Skeletal muscle tissue (tissue), 4 donors: ENCODE data around the gene FANCD2. TPM values are rescaled to one million over a fixed set of nuclear protein-coding genes. Genes with fewer than 3 reads are reported as not detected.
"Not testable (repeated sequence)": the region's sequence is repeated elsewhere in the genome, so short reads cannot be mapped to it uniquely, and the experiment has no call there.

Experiments
- H3K27ac ChIP-seq: one replicate; pipeline ENCODE4 v1.7.0; 2013; ENCODE audit warnings: mild to moderate bottlenecking, low read depth, low read length, inconsistent platforms
- H3K27me3 ChIP-seq, 3 donors: one replicate each; pipeline ENCODE4 v1.7.0; 2013; ENCODE audit warnings: low read length in 3 of 3; ENCODE audit not compliant: control insufficient read depth in 3 of 3, insufficient read depth in 3 of 3
- H3K36me3 ChIP-seq, 3 donors: one replicate each; pipeline ENCODE4 v1.7.0; 2013; ENCODE audit warnings: low read length in 3 of 3; ENCODE audit not compliant: control insufficient read depth in 3 of 3, insufficient read depth in 3 of 3
- H3K4me1 ChIP-seq, 3 donors: one replicate each; pipeline ENCODE4 v1.7.0; 2013; ENCODE audit warnings: low read length in 3 of 3, mild to moderate bottlenecking in 3 of 3; ENCODE audit not compliant: control insufficient read depth in 3 of 3, insufficient read depth in 3 of 3
- H3K4me3 ChIP-seq, 3 donors: one replicate each; pipeline ENCODE4 v1.7.0; 2013; ENCODE audit warnings: low read length in 3 of 3
- H3K9ac ChIP-seq, 3 donors: one replicate each; pipeline ENCODE4 v1.7.0; 2013; ENCODE audit warnings: low read length in 3 of 3, mild to moderate bottlenecking in 3 of 3, moderate library complexity in 2 of 3, low read depth in 1 of 3
- H3K9me3 ChIP-seq, 3 donors: one replicate each; pipeline ENCODE4 v1.7.0; 2013; ENCODE audit warnings: low read length in 3 of 3; ENCODE audit not compliant: control insufficient read depth in 3 of 3
- total RNA-seq: library from RNA; depleted of rRNA; stranded (reverse); fragments of >200 nt; gene quantifications from one replicate; pipeline ENCODE4 v1.2.3, GENCODE V29; 2014
- donor health status: Osteomylitis.

Gene FANCD2
- total RNA-seq, 1 donor from 2014 or later = 11.5 TPM

DNA sequence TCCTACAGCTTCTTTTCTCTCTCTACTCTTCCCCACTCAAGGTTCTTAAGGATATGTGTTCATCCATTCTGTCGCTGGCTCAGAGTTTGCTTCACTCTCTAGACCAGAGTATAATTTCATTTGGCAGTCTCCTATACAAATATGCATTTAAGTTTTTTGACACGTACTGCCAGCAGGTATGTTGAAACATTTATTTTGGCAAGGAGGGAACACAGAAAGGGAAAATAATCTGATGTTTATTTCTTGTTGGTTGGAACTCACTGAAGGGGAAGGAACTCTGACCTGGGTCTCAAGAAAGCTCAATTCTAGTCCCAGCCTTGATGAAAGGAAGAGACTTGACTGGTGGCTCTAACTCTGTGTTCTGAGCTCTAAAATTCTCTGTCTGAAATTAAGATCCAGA is 21.6 kb downstream of the FANCD2 start:
- Histone ChIP-seq H3K27ac (no peak overlapping the region), H3K27me3 (no peaks in the 10 kb centered on the region), H3K4me3 (no peak overlapping the region), H3K36me3 (no peaks in the 10 kb centered on the region), H3K9ac (no peak overlapping the region), H3K9me3 (no peaks in the 10 kb centered on the region), H3K4me1 (no peaks in the 10 kb centered on the region)

- H3K9ac ChIP-seq, H3K4me3 ChIP-seq, H3K27me3 ChIP-seq, H3K36me3 ChIP-seq, H3K27ac ChIP-seq, H3K4me1 ChIP-seq, H3K9me3 ChIP-seq: not testable (repeated sequence)
These were observed 26.8 kb downstream of the FANCD2 start for GRCh38 chr3:10053054-10053453.

DNA sequence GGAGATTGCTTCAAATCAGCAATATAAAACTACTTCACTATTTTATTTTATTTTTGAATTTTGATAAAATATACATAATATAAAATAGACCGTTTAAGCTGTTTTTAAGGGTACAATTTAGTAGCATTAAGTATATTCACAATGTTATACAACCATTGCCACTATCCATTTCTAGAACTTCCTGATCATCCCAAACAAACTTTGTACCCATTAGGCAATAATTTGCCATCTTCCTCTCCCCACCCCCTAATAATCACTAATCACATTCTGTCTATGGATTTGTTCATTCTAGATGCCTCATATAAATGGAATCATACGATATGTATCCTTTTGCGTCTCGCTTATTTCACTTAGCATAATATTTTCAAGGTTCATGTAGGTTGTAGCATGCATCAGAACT is 28.9 kb downstream of the FANCD2 start:
- no peaks in the 10 kb centered on the region for H3K27me3 ChIP-seq
- no peak overlapping the region for H3K9ac ChIP-seq
- H3K36me3 ChIP-seq = no peaks in the 10 kb centered on the region
- H3K27ac ChIP-seq = no peak overlapping the region
- no peak overlapping the region for H3K4me3 ChIP-seq
- H3K9me3 ChIP-seq = no peaks in the 10 kb centered on the region
- no peaks in the 10 kb centered on the region for H3K4me1 ChIP-seq

DNA sequence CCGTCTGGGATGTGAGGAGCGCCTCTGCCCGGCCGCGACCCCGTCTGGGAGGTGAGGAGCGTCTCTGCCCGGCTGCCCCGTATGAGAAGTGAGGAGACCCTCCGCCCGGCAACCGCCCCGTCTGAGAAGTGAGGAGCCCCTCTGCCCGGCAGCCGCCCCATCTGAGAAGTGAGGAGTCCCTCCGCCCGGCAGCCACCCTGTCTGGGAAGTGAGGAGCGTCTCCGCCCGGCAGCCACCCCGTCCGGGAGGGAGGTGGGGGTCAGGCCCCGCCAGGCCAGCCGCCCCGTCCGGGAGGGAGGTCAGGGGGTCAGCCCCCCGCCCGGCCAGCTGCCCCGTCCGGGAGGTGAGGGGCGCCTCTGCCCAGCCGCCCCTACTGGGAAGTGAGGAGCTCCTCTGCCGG is 43.8 kb downstream of the FANCD2 start:
- not testable (repeated sequence) for H3K36me3 ChIP-seq, H3K4me3 ChIP-seq, H3K9me3 ChIP-seq, H3K4me1 ChIP-seq, H3K27ac ChIP-seq, H3K27me3 ChIP-seq, H3K9ac ChIP-seq

DNA sequence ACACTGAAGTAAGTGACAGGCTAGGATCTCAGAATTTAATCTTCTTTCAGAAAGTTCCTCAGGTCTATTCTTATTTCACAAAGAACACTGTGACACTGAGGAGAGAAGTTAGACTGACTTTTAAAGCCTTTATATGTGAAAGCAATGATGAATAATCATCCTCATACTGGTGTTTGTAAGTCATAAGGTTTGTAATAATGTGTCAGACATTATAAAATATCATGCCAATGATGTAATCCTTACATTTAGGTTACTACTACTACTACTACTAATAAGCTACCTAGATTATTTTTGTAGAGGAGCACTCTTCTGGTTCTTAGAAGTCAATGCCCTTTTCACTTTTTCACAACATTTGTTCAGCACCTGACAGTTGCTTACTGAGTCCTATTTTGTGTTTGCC is 48.4 kb downstream of the FANCD2 start:
- Histone ChIP-seq H3K9ac (no peak overlapping the region), H3K27me3 (no peaks in the 10 kb centered on the region), H3K4me3 (no peak overlapping the region), H3K9me3 (no peaks in the 10 kb centered on the region), H3K36me3 (no peaks in the 10 kb centered on the region), H3K27ac (no peak overlapping the region), H3K4me1 (no peaks in the 10 kb centered on the region)

DNA sequence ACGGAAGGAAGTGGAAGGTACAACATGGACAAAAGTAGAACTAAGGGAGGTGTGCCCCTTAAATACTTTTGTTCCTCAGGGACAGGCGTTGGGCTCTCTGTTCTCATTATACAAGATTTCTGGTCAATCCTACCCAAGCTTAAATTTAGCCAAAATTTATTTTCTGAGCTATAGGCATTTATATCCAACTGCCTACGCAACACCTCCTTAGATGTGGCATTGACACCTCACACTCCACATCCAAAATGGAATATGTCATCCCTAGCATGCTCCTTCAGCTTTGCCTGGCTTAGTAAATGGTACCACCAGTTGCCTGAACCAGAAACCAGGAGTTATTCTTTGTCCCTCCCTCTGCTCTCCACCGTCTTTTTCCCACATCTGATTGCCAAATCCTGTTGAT is 55.6 kb downstream of the FANCD2 start:
- no peaks in the 10 kb centered on the region for H3K36me3 ChIP-seq
- H3K4me3 ChIP-seq = no peak overlapping the region
- H3K27ac ChIP-seq = no peak overlapping the region
- no peaks in the 10 kb centered on the region for H3K4me1 ChIP-seq
- no peaks in the 10 kb centered on the region for H3K9me3 ChIP-seq
- no peaks in the 10 kb centered on the region for H3K27me3 ChIP-seq
- H3K9ac ChIP-seq = no peak overlapping the region

DNA sequence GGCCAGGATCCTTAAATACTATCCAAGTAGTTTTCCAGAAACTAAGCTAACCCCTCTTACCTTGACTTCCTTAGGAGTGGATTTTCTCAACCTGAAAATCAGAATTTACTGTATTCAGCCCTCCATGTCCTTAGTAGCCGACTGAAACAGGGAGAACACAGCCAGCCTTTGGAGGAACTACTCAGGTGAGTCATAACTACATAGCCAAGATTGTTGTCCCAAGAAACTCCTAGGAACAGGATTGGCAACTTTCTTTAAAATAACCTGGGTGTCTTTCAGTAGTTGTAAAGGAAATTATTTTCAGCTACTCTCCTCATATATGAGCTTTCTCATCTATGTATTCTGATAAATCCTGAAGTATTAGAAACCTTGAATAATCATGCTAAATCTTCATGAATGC is 59.5 kb downstream of the FANCD2 start:
- Histone ChIP-seq H3K4me3 (no peak overlapping the region), H3K36me3 (no peaks in the 10 kb centered on the region), H3K27ac (no peak overlapping the region), H3K9me3 (no peaks in the 10 kb centered on the region), H3K9ac (no peak overlapping the region), H3K27me3 (no peaks in the 10 kb centered on the region), H3K4me1 (no peaks in the 10 kb centered on the region)

- Histone ChIP-seq H3K27ac (no peak overlapping the region), H3K36me3 (peaks cover 0 to under 1% (median 0%) of the 10 kb centered on the region in 3 donors), H3K27me3 (no peaks in the 10 kb centered on the region), H3K4me1 (no peaks in the 10 kb centered on the region), H3K9me3 (no peaks in the 10 kb centered on the region), H3K4me3 (no peak overlapping the region), H3K9ac (no peak overlapping the region)
These were observed 62.0 kb downstream of the FANCD2 start for GRCh38 chr3:10088256-10088655.

DNA sequence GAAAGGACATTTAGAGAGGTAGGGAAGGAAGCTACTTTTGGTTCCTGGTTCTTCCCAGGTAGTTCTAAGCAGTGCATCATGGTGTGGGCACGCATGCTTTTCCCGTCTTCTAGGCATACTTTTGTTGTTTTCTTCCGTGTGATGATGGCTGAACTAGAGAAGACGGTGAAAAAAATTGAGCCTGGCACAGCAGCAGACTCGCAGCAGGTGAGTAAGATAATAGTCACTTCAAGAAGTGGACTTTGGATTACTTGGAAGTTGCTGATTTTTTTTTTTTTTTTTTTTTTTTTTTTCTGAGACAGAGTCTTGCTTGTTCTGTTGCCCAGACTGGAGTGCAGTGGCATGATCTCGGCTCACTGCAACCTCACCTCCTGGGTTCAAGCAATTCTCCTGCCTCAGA is 63.9 kb downstream of the FANCD2 start:
- no peaks in the 10 kb centered on the region for H3K4me1 ChIP-seq
- peaks cover 0 to 1% (median 0%) of the 10 kb centered on the region in 3 donors for H3K36me3 ChIP-seq
- H3K27ac ChIP-seq = no peak overlapping the region
- H3K27me3 ChIP-seq = no peaks in the 10 kb centered on the region
- no peak overlapping the region for H3K9ac ChIP-seq
- H3K4me3 ChIP-seq = no peak overlapping the region
- no peaks in the 10 kb centered on the region for H3K9me3 ChIP-seq

GRCh38 chr3:10090774-10091173 is 64.5 kb downstream of the FANCD2 start:
- H3K36me3 ChIP-seq, H3K4me1 ChIP-seq, H3K9ac ChIP-seq, H3K9me3 ChIP-seq, H3K27ac ChIP-seq, H3K27me3 ChIP-seq, H3K4me3 ChIP-seq: not testable (repeated sequence)

- H3K4me1 ChIP-seq, H3K4me3 ChIP-seq, H3K9ac ChIP-seq, H3K27me3 ChIP-seq, H3K27ac ChIP-seq, H3K9me3 ChIP-seq, H3K36me3 ChIP-seq: not testable (repeated sequence)
These were observed 65.2 kb downstream of the FANCD2 start for GRCh38 chr3:10091387-10091786.
